Neural cell (in vitro differentiated cells): ENCODE data around the gene UMAD1.

Source experiments
- EP300 ChIP-seq: fragments of 450-650 bp; conservative IDR thresholded peaks from 2 replicates; pipeline ENCODE4 v1.6.1; 2014; ENCODE audit warnings: antibody characterized with exemption, mild to moderate bottlenecking, moderate library complexity; ENCODE audit not compliant: poor library complexity, severe bottlenecking
- EZH2 ChIP-seq: fragments of 200-600, 300-800 bp; shearing (Covaris generic), sonication (generic); IDR thresholded peaks from 2 replicates; pipeline ENCODE4 v1.6.1; 2014; ENCODE audit warnings: antibody characterized with exemption, low read length, borderline replicate concordance, mild to moderate bottlenecking; ENCODE audit not compliant: insufficient read depth, poor library complexity, severe bottlenecking
- POLR2AphosphoS5 ChIP-seq: IDR thresholded peaks from 2 replicates; pipeline ENCODE4 v1.6.1; 2012
- RAD21 ChIP-seq: fragments of 450-650 bp; conservative IDR thresholded peaks from 2 replicates; pipeline ENCODE4 v1.6.1; 2014; ENCODE audit warnings: antibody characterized with exemption, mild to moderate bottlenecking, moderate library complexity
- REST ChIP-seq: IDR thresholded peaks from 2 replicates; pipeline ENCODE4 v1.6.1; 2012; ENCODE audit warnings: borderline replicate concordance
- TAF1 ChIP-seq: IDR thresholded peaks from 2 replicates; pipeline ENCODE4 v1.6.1; 2012; ENCODE audit warnings: low read depth
- TF ChIP-seq, protein P1 (sequence below): fragments of 450-650 bp; IDR thresholded peaks from 2 replicates; pipeline ENCODE4 v1.5.1; 2014; ENCODE audit warnings: antibody characterized with exemption, mild to moderate bottlenecking, moderate library complexity; ENCODE audit not compliant: poor library complexity, severe bottlenecking

DNA sequence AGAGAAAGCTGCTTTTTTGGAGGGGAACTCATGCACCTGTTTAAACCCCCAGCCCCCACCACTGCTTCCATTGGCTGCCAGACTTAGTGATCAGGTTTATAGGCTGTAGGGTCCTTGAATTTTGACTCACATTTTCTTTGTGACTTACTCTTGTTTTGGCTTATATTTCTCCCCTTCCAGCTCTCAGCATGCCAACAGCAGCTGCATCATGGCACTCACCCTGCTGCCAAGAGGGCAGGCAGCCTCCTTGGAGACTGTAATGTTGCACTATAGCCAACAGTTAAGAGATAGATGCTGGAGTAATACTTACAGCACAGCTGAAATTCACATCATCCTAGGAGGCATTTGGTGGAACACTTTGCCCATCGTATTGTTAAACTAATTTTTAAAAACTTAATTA, 230.0 kb downstream of the UMAD1 start:
- TF ChIP-seq, protein P1, sequence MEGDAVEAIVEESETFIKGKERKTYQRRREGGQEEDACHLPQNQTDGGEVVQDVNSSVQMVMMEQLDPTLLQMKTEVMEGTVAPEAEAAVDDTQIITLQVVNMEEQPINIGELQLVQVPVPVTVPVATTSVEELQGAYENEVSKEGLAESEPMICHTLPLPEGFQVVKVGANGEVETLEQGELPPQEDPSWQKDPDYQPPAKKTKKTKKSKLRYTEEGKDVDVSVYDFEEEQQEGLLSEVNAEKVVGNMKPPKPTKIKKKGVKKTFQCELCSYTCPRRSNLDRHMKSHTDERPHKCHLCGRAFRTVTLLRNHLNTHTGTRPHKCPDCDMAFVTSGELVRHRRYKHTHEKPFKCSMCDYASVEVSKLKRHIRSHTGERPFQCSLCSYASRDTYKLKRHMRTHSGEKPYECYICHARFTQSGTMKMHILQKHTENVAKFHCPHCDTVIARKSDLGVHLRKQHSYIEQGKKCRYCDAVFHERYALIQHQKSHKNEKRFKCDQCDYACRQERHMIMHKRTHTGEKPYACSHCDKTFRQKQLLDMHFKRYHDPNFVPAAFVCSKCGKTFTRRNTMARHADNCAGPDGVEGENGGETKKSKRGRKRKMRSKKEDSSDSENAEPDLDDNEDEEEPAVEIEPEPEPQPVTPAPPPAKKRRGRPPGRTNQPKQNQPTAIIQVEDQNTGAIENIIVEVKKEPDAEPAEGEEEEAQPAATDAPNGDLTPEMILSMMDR: no peak
- TF ChIP-seq EZH2 (no peak), REST (no peak), EP300 (no peak), RAD21 (no peak), POLR2AphosphoS5 (no peak), TAF1 (no peak)
